DOHH2 (cell line): Measurements from ENCODE around the gene SCN1B.

ENCODE experiments used
- CTCF ChIP-seq: fragments of 200-600 bp; sonication (generic); IDR thresholded peaks from one replicate; pipeline ENCODE4 v1.5.1; 2014; ENCODE audit warnings: antibody characterized with exemption, mild to moderate bottlenecking, low read depth, low read length; ENCODE audit not compliant: poor library complexity, severe bottlenecking
- EZH2phosphoT487 ChIP-seq: fragments of 200-600 bp; sonication (generic); IDR thresholded peaks from 2 replicates; pipeline ENCODE4 v1.6.1; 2017; ENCODE audit warnings: borderline replicate concordance, mild to moderate bottlenecking, antibody characterized with exemption, low read length, moderate library complexity, mixed read lengths

GRCh38 chr19:35059799-35060091, 29.5 kb downstream of the SCN1B start:
- TF ChIP-seq CTCF (no peak), EZH2phosphoT487 (no peak)
